ENCODE results near the gene CLEC20A.

- TF ChIP-seq CTCF (IDR thresholded peaks at IDR 0.05) (no peak), POLR2A (IDR thresholded peaks at IDR 0.05) (no peak)
These were observed 4.4 kb downstream of the CLEC20A start for GRCh38 chr1:178492341-178492740.
